GM12878 (cell line): ENCODE results near the gene MYOD1. TPM values are rescaled to one million over a fixed set of nuclear protein-coding genes. Genes with fewer than 3 reads are reported as not detected.

Source experiments
- ATAC-seq: fragments of 200-7000 bp; cut with Tn5 transposase; 3 replicates; pipeline ENCODE4 v1.9.1; 2020; ENCODE audit warnings: mild to moderate bottlenecking, moderate library complexity
- BruUV-seq: library from RNA; stranded (reverse); fragments of 400-500 nt; replicated peaks from 2 replicates; lab custom pipeline; 2021; lab: Mats Ljungman, UMichigan
- CTCF ChIA-PET: fragments of 300-600 bp; sonication (Branson Sonifier 250); formaldehyde crosslinking; extraction: SDS; loops from one replicate; lab custom pipeline; 2021; ENCODE audit warnings: inconsistent platforms; lab: Yijun Ruan, JAX
- POLR2A ChIA-PET: fragments of 350-600 bp; formaldehyde crosslinking; extraction: SDS; loops from one replicate; lab custom pipeline; 2021; ENCODE audit warnings: inconsistent platforms; lab: Charles Lee
- RAD21 ChIA-PET: fragments of 300-600 bp; sonication (Branson Sonifier 250); formaldehyde crosslinking; loops from one replicate; lab custom pipeline; 2023; ENCODE audit warnings: antibody characterized with exemption; ENCODE audit not compliant: unreplicated experiment; lab: Charles Lee
- SMC1A ChIA-PET: fragments of 300-600 bp; sonication (Branson Sonifier 250); formaldehyde crosslinking; loops from one replicate; lab custom pipeline; 2023; ENCODE audit not compliant: unreplicated experiment, uncharacterized antibody; lab: Charles Lee
- DNase-seq: peaks from one replicate; pipeline ENCODE4 v3.0.0-alpha.2; 2011; ENCODE audit warnings: low read depth, low spot score
- FAIRE-seq: peaks from 3 replicates; lab custom pipeline; 2011; peaks lifted over from hg19 to GRCh38; lab: Jason Lieb, UNC
- H2AFZ ChIP-seq: 2 replicates; pipeline ENCODE4 v1.6.0; 2011; ENCODE audit warnings: low read depth, low read length, control low read depth; ENCODE audit not compliant: control insufficient read depth
- H3K27ac ChIP-seq: 2 replicates; pipeline ENCODE4 v1.5.1; 2011; ENCODE audit warnings: control low read depth; ENCODE audit not compliant: control insufficient read depth, insufficient read depth
- H3K27me3 ChIP-seq, 2 experiments: replicated peaks in 1 of 2; 2 replicates each; pipeline versions ENCODE4 v1.6.0 to v1.6.1; 2011; ENCODE audit warnings: low read length in 1 of 2; ENCODE audit not compliant: control insufficient read depth in 2 of 2, insufficient read depth in 2 of 2
- H3K36me3 ChIP-seq, 2 experiments: 2 replicates each; pipeline ENCODE4 v1.5.1; 2011; ENCODE audit warnings: low read length in 1 of 2; ENCODE audit not compliant: control insufficient read depth in 2 of 2, insufficient read depth in 2 of 2
- H3K4me1 ChIP-seq: 2 replicates; pipeline ENCODE4 v1.6.1; 2011; ENCODE audit warnings: mild to moderate bottlenecking, low read length, moderate library complexity, mixed read lengths; ENCODE audit not compliant: control insufficient read depth, insufficient read depth
- H3K4me2 ChIP-seq: 2 replicates; pipeline ENCODE4 v1.6.0; 2011; ENCODE audit warnings: control low read depth; ENCODE audit not compliant: control insufficient read depth, insufficient read depth
- H3K4me3 ChIP-seq: fragments of 200-600 bp; sonication (generic); 2 replicates; pipeline ENCODE4 v1.5.1; 2016
- H3K79me2 ChIP-seq: 2 replicates; pipeline ENCODE4 v1.6.0; 2011; ENCODE audit warnings: low read length; ENCODE audit not compliant: control insufficient read depth, insufficient read depth
- H3K9ac ChIP-seq: 2 replicates; pipeline ENCODE4 v1.8.0; 2011; ENCODE audit warnings: low read length, control low read depth, mixed read lengths; ENCODE audit not compliant: control insufficient read depth, insufficient read depth
- H3K9me3 ChIP-seq: replicated peaks from 3 replicates; pipeline ENCODE4 v1.5.1; 2011; ENCODE audit warnings: mild to moderate bottlenecking, low read length; ENCODE audit not compliant: control insufficient read depth, insufficient read depth
- H4K20me1 ChIP-seq: 2 replicates; pipeline ENCODE4 v1.6.0; 2011; ENCODE audit not compliant: control insufficient read depth, insufficient read depth
- ATF3 ChIP-seq: IDR thresholded peaks from 2 replicates; pipeline ENCODE4 v1.6.1; 2011; ENCODE audit warnings: low read depth, mild to moderate bottlenecking, low read length, moderate library complexity, borderline replicate concordance; ENCODE audit errors: extremely low read depth
- CREM ChIP-seq: IDR thresholded peaks from 2 replicates; pipeline ENCODE4 v1.6.1; 2014; ENCODE audit warnings: antibody characterized with exemption, low read depth
- ESRRA ChIP-seq: IDR thresholded peaks from 2 replicates; pipeline ENCODE4 v1.6.1; 2012; ENCODE audit warnings: mild to moderate bottlenecking, low read length, improper control_type of control experiment
- IKZF2 ChIP-seq, 2 experiments: fragments of 450-650 bp; IDR thresholded peaks; 2 replicates each; pipeline ENCODE4 v1.6.1; 2017; ENCODE audit warnings: mild to moderate bottlenecking in 2 of 2, moderate library complexity in 2 of 2
- JUNB ChIP-seq: IDR thresholded peaks from 2 replicates; pipeline ENCODE4 v1.6.1; 2016; ENCODE audit warnings: antibody characterized with exemption, mild to moderate bottlenecking
- MEF2B ChIP-seq: fragments of 450-650 bp; IDR thresholded peaks from 2 replicates; pipeline ENCODE4 v1.6.1; 2018; ENCODE audit warnings: mild to moderate bottlenecking, moderate library complexity; ENCODE audit not compliant: partially characterized antibody, poor library complexity, severe bottlenecking
- PML ChIP-seq: IDR thresholded peaks from 2 replicates; pipeline ENCODE4 v1.6.1; 2012; ENCODE audit warnings: low read length, inconsistent platforms
- POLR2A ChIP-seq: IDR thresholded peaks from 2 replicates; pipeline ENCODE4 v1.6.1; 2011; ENCODE audit warnings: low read depth, mild to moderate bottlenecking, low read length
- PRDM15 ChIP-seq: fragments of 450-650 bp; formaldehyde crosslinking; IDR thresholded peaks from 2 replicates; pipeline ENCODE4 v1.4.0; 2020; ENCODE audit warnings: mild to moderate bottlenecking, moderate library complexity
- REST ChIP-seq: IDR thresholded peaks from 2 replicates; pipeline ENCODE4 v1.6.1; 2012; ENCODE audit warnings: mild to moderate bottlenecking, low read depth, low read length
- ZNF592 ChIP-seq: fragments of 450-650 bp; IDR thresholded peaks from 2 replicates; pipeline ENCODE4 v1.6.1; 2017; ENCODE audit warnings: mild to moderate bottlenecking, moderate library complexity
- WGBS: methylation state at CpG from one replicate; pipeline ENCODE4 v1.1.6; 2016; ENCODE audit warnings: low lambda C conversion rate; ENCODE audit not compliant: insufficient replicate concordance, insufficient coverage; ENCODE audit errors: missing lambda C conversion rate; 5-methylcytosine and 5-hydroxymethylcytosine counted together
- in situ Hi-C: fragments of 300-500 bp; cut with MboI; formaldehyde crosslinking; loops from 9 replicates; pipeline ENCODE4 v1.14.3; 2018; ENCODE audit warnings: mixed read lengths
- intact Hi-C: fragments of 100-400 bp; cut with micrococcal nuclease; formaldehyde crosslinking; loops from one replicate; pipeline ENCODE4 v1.14.2; 2022; ENCODE audit not compliant: unreplicated experiment
- polyA plus RNA-seq, 11 experiments: library from polyadenylated mRNA; depleted of rRNA in 4 of 11; unstranded in 6 of 11; stranded (reverse) in 5 of 11; fragments of >200 nt; fragmentation: Nextera tagmentation in 4 of 11; fragmentation: Illumina TruSeq in 1 of 11; extraction: Ambion mirVana in 4 of 11; extraction: Trizol in 1 of 11; gene quantifications; 1 replicate in 1 of 11; 2 replicates in 10 of 11; pipeline versions ENCODE4 v1.2.1 to v1.2.3, GENCODE V29; 2011 to 2016; ENCODE audit warnings: inconsistent platforms in 2 of 11, missing spikeins in 2 of 11, low read depth in 1 of 11
- total RNA-seq, 4 experiments: library from RNA; depleted of rRNA in 3 of 4; stranded (reverse); fragments of >200 nt in 3 of 4; fragmentation: Illumina TruSeq in 1 of 4; extraction: Trizol in 1 of 4; gene quantifications; 2 replicates each; pipeline versions ENCODE4 v1.2.1 to v1.2.3, GENCODE V29; 2013 to 2021

The MYOD1 gene
- total and polyA plus RNA-seq, 10 of the 15 experiments (the other 5 are each of a cell fraction or from before 2014, with no cell fraction given) = not detected

GRCh38 chr11:17721242-17721999 lies 2.0 kb downstream of the MYOD1 start:
- no peak overlapping the region for H3K9ac ChIP-seq
- TF ChIP-seq PRDM15 (CRISPR knock-in tag) (no peak), MEF2B (no peak), ATF3 (no peak), POLR2A (no peak), ZNF592 (no peak), JUNB (no peak), PML (no peak), IKZF2 (IDR thresholded peaks at IDR 0.05) (no peak), ESRRA (no peak), CREM (no peak), REST (no peak)
- ChIA-PET SMC1A (interaction anchor here (1.5 kb wide), 1 partner anchor 10 kb away, joined by 3 read pairs; no protein-coding TSS in a partner anchor), POLR2A (no interaction called here), CTCF (interaction anchor here (1.2 to 1.4 kb wide), 2 partner anchors 8 to 10 kb away, joined by 3 to 5 read pairs; no protein-coding TSS in a partner anchor), RAD21 (no interaction called here)
- no peaks in the 10 kb centered on the region for H3K79me2 ChIP-seq
- H3K36me3 ChIP-seq = no peaks in the 10 kb centered on the region
- H3K4me1 ChIP-seq = no peaks in the 10 kb centered on the region
- in situ Hi-C loops (no loop called here), intact Hi-C loops (no loop called here)
- no peak for DNase-seq
- 46% methylated on average over 45 of the region's 56 CpGs for WGBS
- no peak for FAIRE-seq
- H3K4me2 ChIP-seq = no peak overlapping the region
- no peaks in the 10 kb centered on the region for H4K20me1 ChIP-seq
- no TSS peak for BruUV-seq
- H3K9me3 ChIP-seq = no peaks in the 10 kb centered on the region
- H3K4me3 ChIP-seq = no peak overlapping the region
- H3K27me3 ChIP-seq = peaks cover 5% of the 10 kb centered on the region in 2 experiments; a peak in 3 of 4 replicates
- H3K27ac ChIP-seq = no peak overlapping the region
- no peak overlapping the region for H2AFZ ChIP-seq
- ATAC-seq = no peak
